Stimulated activated CD4-positive, alpha-beta T cell treated with anti-CD3 and anti-CD28 coated beads, Interleukin-4, amount 100 ng/mL, for 4 hours (primary cell): ENCODE results near the gene WNT11.
"Not testable (repeated sequence)": the region's sequence is repeated elsewhere in the genome, so short reads cannot be mapped to it uniquely, and the experiment has no call there.

ENCODE experiments used
- DNase-seq, 2 experiments: peaks; one replicate each; pipeline ENCODE4 v3.0.0-alpha.2; 2020

The WNT11 gene

GRCh38 chr11:76200006-76200940, 6.0 kb downstream of the WNT11 start:
- DNase-seq: no peak

- not testable (repeated sequence) for DNase-seq
Observed at GRCh38 chr11:76198691-76199090, 7.6 kb downstream of the WNT11 start.

GRCh38 chr11:76197941-76198640, 8.2 kb downstream of the WNT11 start:
- DNase-seq: no peak

- DNase-seq: no peak
Observed at GRCh38 chr11:76197332-76197731, 9.0 kb downstream of the WNT11 start.

GRCh38 chr11:76196849-76197248, 9.5 kb downstream of the WNT11 start:
- DNase-seq: no peak

- no peak for DNase-seq
Observed at GRCh38 chr11:76194872-76195668, 11.2 kb downstream of the WNT11 start.

GRCh38 chr11:76193219-76193618, 13.1 kb downstream of the WNT11 start:
- DNase-seq: no peak

- no peak for DNase-seq
Observed at GRCh38 chr11:76190376-76190775, 15.9 kb downstream of the WNT11 start.

- no peak for DNase-seq
Observed at GRCh38 chr11:76189682-76190081, 16.6 kb downstream of the WNT11 start.

GRCh38 chr11:76188873-76189272, 17.4 kb downstream of the WNT11 start:
- no peak for DNase-seq

- DNase-seq: no peak
Observed at GRCh38 chr11:76186776-76187279, 19.5 kb downstream of the WNT11 start.

- no peak for DNase-seq
Observed at GRCh38 chr11:76185931-76186401, 20.3 kb downstream of the WNT11 start.

GRCh38 chr11:76185511-76185910, 20.8 kb downstream of the WNT11 start:
- DNase-seq: no peak

- DNase-seq: no peak
Observed at GRCh38 chr11:76184551-76184993, 21.7 kb downstream of the WNT11 start.

GRCh38 chr11:76181371-76181770, 24.9 kb downstream of the WNT11 start:
- DNase-seq: no peak

GRCh38 chr11:76179147-76179546, 27.2 kb downstream of the WNT11 start:
- DNase-seq: no peak

GRCh38 chr11:76177250-76177686, 29.0 kb downstream of the WNT11 start:
- no peak for DNase-seq

GRCh38 chr11:76176463-76176862, 29.8 kb downstream of the WNT11 start:
- DNase-seq: no peak

- no peak for DNase-seq
Observed at GRCh38 chr11:76175783-76176182, 30.5 kb downstream of the WNT11 start.

- no peak for DNase-seq
Observed at GRCh38 chr11:76174330-76174729, 32.0 kb downstream of the WNT11 start.

- no peak for DNase-seq
Observed at GRCh38 chr11:76173663-76174062, 32.6 kb downstream of the WNT11 start.

- no peak for DNase-seq
Observed at GRCh38 chr11:76172583-76172982, 33.7 kb downstream of the WNT11 start.

GRCh38 chr11:76170468-76170867, 35.8 kb downstream of the WNT11 start:
- no peak for DNase-seq
